Measurements from ENCODE around the gene ARHGAP10. TPM values are rescaled to one million over a fixed set of nuclear protein-coding genes. Genes with fewer than 3 reads are reported as not detected.

Gene ARHGAP10
- total RNA-seq, 3 donors from 2014 or later (not counting 1 experiment from before 2014, with no cell fraction given) = 13.9 to 28.7 (median 23.2) TPM

GRCh38 chr4:147975933-147976928 lies 244.3 kb downstream of the ARHGAP10 start:
- Mint-ChIP-seq H3K4me3 (no peak overlapping the region), H3K36me3 (no peaks in the 10 kb centered on the region), H3K9me3 (no peaks in the 10 kb centered on the region), H3K27ac (peak overlapping the region in 1 of 2 donors; percentile 19), H3K27me3 (ENCODE audit: low read depth in 2 of 2) (no peaks in the 10 kb centered on the region), H3K4me1 (peaks cover 26 to 39% of the 10 kb centered on the region in 2 donors)
- Histone ChIP-seq H3K4me1 (ENCODE audit: control insufficient read depth, insufficient read depth, low read length) (no peaks in the 10 kb centered on the region), H3K9me3 (ENCODE audit: control insufficient read depth, insufficient read depth, low read length) (no peaks in the 10 kb centered on the region), H3K4me3 (ENCODE audit: low read length) (no peak overlapping the region), H3K36me3 (ENCODE audit: control insufficient read depth, insufficient read depth, low read length) (no peaks in the 10 kb centered on the region), H3K27ac (ENCODE audit: low read length) (no peak overlapping the region), H3K27me3 (ENCODE audit: control insufficient read depth, insufficient read depth, low read length) (no peaks in the 10 kb centered on the region)
- intact Hi-C loops (cut with micrococcal nuclease) = no loop called here
- no peak for ATAC-seq
- no peak for TF ChIP-seq CTCF (IDR thresholded peaks at IDR 0.05)
- 100% methylated on average over 1 of the region's 2 CpGs for WGBS (ENCODE audit: insufficient coverage)
- DNase-seq = no peak

GRCh38 chr4:147980586-147980985 lies 248.7 kb downstream of the ARHGAP10 start:
- H3K36me3 Mint-ChIP-seq = no peaks in the 10 kb centered on the region
- Histone ChIP-seq H3K27ac (ENCODE audit: low read length) (no peak overlapping the region), H3K9me3 (ENCODE audit: control insufficient read depth, insufficient read depth, low read length) (no peaks in the 10 kb centered on the region), H3K4me3 (ENCODE audit: low read length) (no peak overlapping the region), H3K27me3 (ENCODE audit: control insufficient read depth, insufficient read depth, low read length) (no peaks in the 10 kb centered on the region), H3K36me3 (ENCODE audit: control insufficient read depth, insufficient read depth, low read length) (no peaks in the 10 kb centered on the region), H3K4me1 (ENCODE audit: control insufficient read depth, insufficient read depth, low read length) (no peaks in the 10 kb centered on the region)
- WGBS (ENCODE audit: insufficient coverage) = no CpG with 5 or more reads among the region's 3 CpGs
- TF ChIP-seq CTCF (IDR thresholded peaks at IDR 0.05) = no peak
- peaks cover 38 to 49% of the 10 kb centered on the region in 2 donors for H3K4me1 Mint-ChIP-seq
- intact Hi-C loops (cut with micrococcal nuclease) = no loop called here
- H3K9me3 Mint-ChIP-seq = no peaks in the 10 kb centered on the region
- H3K27ac Mint-ChIP-seq = no peak overlapping the region
- ATAC-seq (no peak), DNase-seq (no peak)
- H3K27me3 Mint-ChIP-seq (ENCODE audit: low read depth in 2 of 2) = no peaks in the 10 kb centered on the region
- H3K4me3 Mint-ChIP-seq = no peak overlapping the region

- no peak overlapping the region for H3K4me3 Mint-ChIP-seq
- no peak for DNase-seq
- ATAC-seq = no peak
- WGBS (ENCODE audit: insufficient coverage) = 60% methylated on average over 1 of the region's 1 CpG
- Histone ChIP-seq H3K4me1 (ENCODE audit: control insufficient read depth, insufficient read depth, low read length) (no peaks in the 10 kb centered on the region), H3K27ac (ENCODE audit: low read length) (no peak overlapping the region), H3K9me3 (ENCODE audit: control insufficient read depth, insufficient read depth, low read length) (no peaks in the 10 kb centered on the region), H3K4me3 (ENCODE audit: low read length) (no peak overlapping the region), H3K36me3 (ENCODE audit: control insufficient read depth, insufficient read depth, low read length) (no peaks in the 10 kb centered on the region), H3K27me3 (ENCODE audit: control insufficient read depth, insufficient read depth, low read length) (no peaks in the 10 kb centered on the region)
- intact Hi-C loops (cut with micrococcal nuclease) = no loop called here
- H3K36me3 Mint-ChIP-seq = no peaks in the 10 kb centered on the region
- no peak for TF ChIP-seq CTCF (IDR thresholded peaks at IDR 0.05)
- no peaks in the 10 kb centered on the region for H3K27me3 Mint-ChIP-seq (ENCODE audit: low read depth in 2 of 2)
- no peak overlapping the region for H3K27ac Mint-ChIP-seq
- H3K4me1 Mint-ChIP-seq = peaks cover 38 to 46% of the 10 kb centered on the region in 2 donors
- H3K9me3 Mint-ChIP-seq = no peaks in the 10 kb centered on the region
Measured at GRCh38 chr4:147981305-147981704, 249.4 kb downstream of the ARHGAP10 start.
